ENCODE results near the gene PHYHD1. TPM values are rescaled to one million over a fixed set of nuclear protein-coding genes. Genes with fewer than 3 reads are reported as not detected.

PHYHD1 gene
- total and polyA plus RNA-seq, 2 of the 13 experiments (the other 11 are each of a cell fraction or from before 2014, with no cell fraction given), result 10.6 to 25.3 TPM

- TF ChIP-seq SMYD3 (CRISPR knock-in tag; IDR thresholded peaks at IDR 0.05) (no peak), TEAD3 (CRISPR knock-in tag; optimal IDR thresholded peaks at IDR 0.05; ENCODE audit: borderline replicate concordance) (peak; percentile 7), PRDM10 (CRISPR knock-in tag; IDR thresholded peaks at IDR 0.05; ENCODE audit: low read depth) (no peak), CEBPZ (IDR thresholded peaks at IDR 0.05; ENCODE audit: low read length) (no peak), ZNF552 (CRISPR knock-in tag; IDR thresholded peaks at IDR 0.05; ENCODE audit: borderline replicate concordance) (no peak), ZNF367 (CRISPR knock-in tag; IDR thresholded peaks at IDR 0.05; ENCODE audit: borderline replicate concordance) (no peak), DPF2 (CRISPR knock-in tag; IDR thresholded peaks at IDR 0.05; ENCODE audit: borderline replicate concordance, low read depth) (no peak), PHF21A (CRISPR knock-in tag; IDR thresholded peaks at IDR 0.05) (peak; percentile 19; the same call in 1 of the 2 replicates), ARID5B (CRISPR knock-in tag; IDR thresholded peaks at IDR 0.05) (no peak; the same call in 1 of the 2 replicates), UBTF (CRISPR knock-in tag; IDR thresholded peaks at IDR 0.05) (no peak), MXD3 (CRISPR knock-in tag; IDR thresholded peaks at IDR 0.05) (0 out of 2 replicates have a peak, but pooled peaks have one; percentile 25), ZBTB14 (CRISPR knock-in tag; IDR thresholded peaks at IDR 0.05) (no peak)
Measured at GRCh38 chr9:128913048-128913900, 7.5 kb upstream of the PHYHD1 start (continued).
